Adrenal gland (tissue), 12 donors: ENCODE measurements around the gene RAPGEF2. TPM values are rescaled to one million over a fixed set of nuclear protein-coding genes. Genes with fewer than 3 reads are reported as not detected.

Experiments used
- DNase-seq, 7 donors: peaks; one replicate each; pipeline ENCODE4 v3.0.0-alpha.2; 2019 to 2020
- H3K27ac ChIP-seq, 5 donors: fragments of 200-600 bp; sonication (generic) in 4 of 5; 1 replicate in 3 of 5; 2 replicates in 2 of 5; pipeline versions ENCODE4 v1.5.1 to v1.8.0; 2016 to 2020; ENCODE audit warnings: mild to moderate bottlenecking in 1 of 5
- H3K27me3 ChIP-seq: fragments of 200-600 bp; 2 replicates; pipeline ENCODE4 v1.8.0; 2021
- H3K36me3 ChIP-seq, 2 donors: fragments of 200-600 bp; replicated peaks in 1 of 2; 1 replicate in 1 of 2; 2 replicates in 1 of 2; pipeline versions ENCODE4 v1.5.1 to v1.8.0; 2018 to 2022
- H3K4me1 ChIP-seq, 2 donors: fragments of 200-600 bp; replicated peaks in 1 of 2; 1 replicate in 1 of 2; 2 replicates in 1 of 2; pipeline versions ENCODE4 v1.5.1 to v1.8.0; 2018 to 2021
- H3K4me3 ChIP-seq, 4 donors: fragments of 200-600 bp; sonication (generic) in 3 of 4; one replicate each; pipeline ENCODE4 v1.5.1; 2016 to 2018
- H3K9me3 ChIP-seq, 3 donors: fragments of 200-600 bp; sonication (generic) in 1 of 3; replicated peaks in 1 of 3; 1 replicate in 2 of 3; 2 replicates in 1 of 3; pipeline versions ENCODE4 v1.5.1 to v1.8.0; 2016 to 2021
- POLR2A ChIP-seq, 2 donors: fragments of 450-650 bp; IDR thresholded peaks; one replicate each; pipeline ENCODE4 v1.6.1; 2017; ENCODE audit warnings: antibody characterized with exemption in 2 of 2, mild to moderate bottlenecking in 2 of 2, moderate library complexity in 1 of 2
- WGBS, 4 donors: extraction: QIAGEN DNeasy Blood & Tissue Kit in 2 of 4; methylation state at CpG; one replicate each; pipeline versions ENCODE4 v1.1.5 to v1.1.7; 2013 to 2017; 5-methylcytosine and 5-hydroxymethylcytosine counted together
- intact Hi-C, 2 donors: fragments of 100-400 bp; cut with DNase I; formaldehyde crosslinking; loops; one replicate each; pipeline versions ENCODE4 v1.14.1 to v1.15.0; 2022 to 2023
- polyA plus RNA-seq, 3 donors: library from polyadenylated mRNA; stranded (reverse); fragments of 200-250 nt in 2 of 3; fragments of 350-450 nt in 1 of 3; fragmentation: Illumina TruSeq in 1 of 3; extraction: RNeasy Lipid Tissue Mini Kit (QIAGEN cat#74804) in 1 of 3; gene quantifications; one replicate each; pipeline ENCODE4 v1.2.3, GENCODE V29; 2013 to 2014
- total RNA-seq, 9 donors: library from RNA; depleted of rRNA in 4 of 9; stranded (reverse); fragments of >200 nt in 4 of 9; fragments of 120-200 nt in 1 of 9; fragmentation: NEBNext Ultra II Directional in 1 of 9; extraction: Animal tissue kit (Norgen Biotek cat#: 25700) in 1 of 9; gene quantifications; one replicate each; pipeline versions ENCODE4 v1.1.0 to v1.2.4, GENCODE V29; 2013 to 2023
- TF ChIP-seq, protein P1 (sequence below), 6 experiments: fragments of 450-650 bp in 4 of 6; fragments of 200-600 bp in 2 of 6; sonication (generic) in 1 of 6; IDR thresholded peaks; 1 replicate in 5 of 6; 2 replicates in 1 of 6; pipeline versions ENCODE4 v1.5.1 to v1.8.0; 2016 to 2021; ENCODE audit warnings: antibody characterized with exemption in 6 of 6, mild to moderate bottlenecking in 2 of 6, moderate library complexity in 1 of 6
- donor health status: healthy with polysubstance abuse.
- donor health status: Bipolar disorder and iron deficiency.
- donor health status: DM: yes; HTN: yes; CAD: no.
- donor health status: DM: no; HTN: no; CAD: no.
- donor health status: DM: no; HTN: no; CAD: no.
- donor health status: DM: yes; HTN: yes; CAD: no.

RAPGEF2 gene
- total and polyA plus RNA-seq, 12 donors = 5.2 to 53.9 (median 25.3) TPM

DNA sequence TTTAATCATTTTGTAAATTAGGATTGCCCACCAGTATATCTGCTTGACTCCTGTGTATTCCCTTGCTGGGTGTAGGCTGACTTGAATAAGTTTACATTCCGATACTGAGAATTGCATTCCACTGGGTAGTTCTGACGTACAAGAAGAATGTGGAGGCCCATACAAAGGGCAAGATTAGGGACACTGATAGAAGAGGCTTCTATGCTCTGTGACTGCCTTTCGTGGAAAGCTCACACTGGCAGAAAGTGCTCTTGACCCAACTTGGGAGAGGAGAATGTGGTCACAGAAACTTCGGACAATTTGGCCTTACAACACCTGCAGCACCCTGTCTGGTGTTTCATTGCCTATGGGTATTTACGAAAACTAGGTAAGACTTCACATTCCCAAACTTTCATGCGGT, 126.3 kb downstream of the RAPGEF2 start:
- Histone ChIP-seq H3K9me3 (no peaks in the 10 kb centered on the region), H3K4me3 (no peak overlapping the region), H3K27me3 (no peaks in the 10 kb centered on the region), H3K36me3 (no peaks in the 10 kb centered on the region), H3K4me1 (peaks cover 10 to 25% of the 10 kb centered on the region in 2 donors), H3K27ac (no peak overlapping the region)
- intact Hi-C loops = no loop called here
- TF ChIP-seq POLR2A (IDR thresholded peaks at IDR 0.05) = no peak
- DNase-seq = no peak
- 77 to 89% (median 79%) methylated on average over 6 of the region's 6 CpGs for WGBS, 4 donors

DNA sequence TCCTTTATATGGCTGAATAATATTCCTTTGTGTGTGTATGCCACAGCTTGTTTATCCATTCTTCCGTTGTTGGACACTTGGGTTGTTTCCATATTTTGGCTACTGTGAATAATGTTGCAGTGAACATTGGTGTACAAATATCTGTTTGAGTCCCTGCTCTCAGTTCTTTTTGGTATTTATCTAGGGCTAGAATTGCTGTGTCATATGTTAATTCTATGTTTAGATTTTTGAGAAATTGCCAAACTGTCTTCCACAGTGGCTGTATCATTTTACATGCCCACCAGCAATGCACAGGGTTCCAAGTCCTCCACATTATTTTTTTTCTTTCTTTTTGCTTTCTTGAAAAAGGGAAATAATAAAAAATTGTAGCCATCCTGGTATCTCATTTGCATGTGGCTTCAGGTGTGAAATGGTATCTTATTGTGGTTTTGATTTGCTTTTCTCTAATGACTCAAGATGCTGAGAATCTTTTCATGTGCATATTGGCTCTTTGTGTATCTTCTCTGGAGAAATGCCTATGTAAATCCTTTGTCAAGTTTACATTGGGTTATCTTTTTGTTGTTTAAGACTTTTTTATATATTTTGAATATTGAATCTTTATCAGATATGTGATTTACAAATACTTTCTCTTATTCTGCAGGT, 129.7 kb downstream of the RAPGEF2 start:
- intact Hi-C loops = no loop called here
- H3K27ac ChIP-seq = no peak overlapping the region
- no peaks in the 10 kb centered on the region for H3K27me3 ChIP-seq
- no peak for DNase-seq
- H3K4me3 ChIP-seq = no peak overlapping the region
- no peak for TF ChIP-seq POLR2A (IDR thresholded peaks at IDR 0.05)
- TF ChIP-seq, protein P1, sequence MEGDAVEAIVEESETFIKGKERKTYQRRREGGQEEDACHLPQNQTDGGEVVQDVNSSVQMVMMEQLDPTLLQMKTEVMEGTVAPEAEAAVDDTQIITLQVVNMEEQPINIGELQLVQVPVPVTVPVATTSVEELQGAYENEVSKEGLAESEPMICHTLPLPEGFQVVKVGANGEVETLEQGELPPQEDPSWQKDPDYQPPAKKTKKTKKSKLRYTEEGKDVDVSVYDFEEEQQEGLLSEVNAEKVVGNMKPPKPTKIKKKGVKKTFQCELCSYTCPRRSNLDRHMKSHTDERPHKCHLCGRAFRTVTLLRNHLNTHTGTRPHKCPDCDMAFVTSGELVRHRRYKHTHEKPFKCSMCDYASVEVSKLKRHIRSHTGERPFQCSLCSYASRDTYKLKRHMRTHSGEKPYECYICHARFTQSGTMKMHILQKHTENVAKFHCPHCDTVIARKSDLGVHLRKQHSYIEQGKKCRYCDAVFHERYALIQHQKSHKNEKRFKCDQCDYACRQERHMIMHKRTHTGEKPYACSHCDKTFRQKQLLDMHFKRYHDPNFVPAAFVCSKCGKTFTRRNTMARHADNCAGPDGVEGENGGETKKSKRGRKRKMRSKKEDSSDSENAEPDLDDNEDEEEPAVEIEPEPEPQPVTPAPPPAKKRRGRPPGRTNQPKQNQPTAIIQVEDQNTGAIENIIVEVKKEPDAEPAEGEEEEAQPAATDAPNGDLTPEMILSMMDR (IDR thresholded peaks at IDR 0.05) = no peak
- whole genome bisulfite sequencing, 4 donors = 71 to 90% (median 85%) methylated on average over 1 of the region's 1 CpG
- H3K4me1 ChIP-seq = peaks cover 8 to 21% of the 10 kb centered on the region in 2 donors
- H3K9me3 ChIP-seq = no peaks in the 10 kb centered on the region
- no peaks in the 10 kb centered on the region for H3K36me3 ChIP-seq

DNA sequence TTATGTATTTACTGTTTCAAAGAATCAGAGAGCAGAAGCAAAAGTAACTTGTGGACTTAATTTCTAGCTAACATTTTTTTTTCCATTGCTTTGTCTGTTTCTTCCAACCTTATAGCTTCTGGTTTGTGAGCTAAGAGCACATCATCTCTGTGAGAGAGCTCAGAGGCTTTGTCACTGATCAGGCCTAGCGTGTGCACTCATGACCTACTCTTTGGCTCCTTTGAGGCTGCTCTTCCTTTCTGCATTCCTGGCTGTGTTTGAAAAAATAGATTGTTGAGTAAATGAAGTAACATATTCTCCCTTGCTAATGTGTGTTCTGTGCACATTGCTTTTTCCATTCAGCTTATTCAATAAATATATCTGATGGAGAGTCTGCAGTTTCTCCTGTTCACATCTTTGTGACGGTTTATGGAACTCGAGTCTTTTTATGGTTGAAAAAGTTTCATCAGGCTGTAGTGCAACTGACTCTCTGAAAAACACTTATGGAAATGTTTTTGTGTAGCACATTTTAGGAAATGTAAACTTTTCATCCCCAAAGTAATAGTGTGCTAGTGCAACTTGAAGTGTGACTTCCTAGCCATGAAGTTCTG, 133.0 kb downstream of the RAPGEF2 start:
- 86 to 95% (median 93%) methylated on average over 3 of the region's 3 CpGs for WGBS, 4 donors
- no peaks in the 10 kb centered on the region for H3K27me3 ChIP-seq
- no peak for TF ChIP-seq POLR2A (IDR thresholded peaks at IDR 0.05)
- TF ChIP-seq, protein P1 (IDR thresholded peaks at IDR 0.05) = no peak
- no peak overlapping the region for H3K4me3 ChIP-seq
- H3K36me3 ChIP-seq = no peaks in the 10 kb centered on the region
- DNase-seq = no peak
- H3K9me3 ChIP-seq = no peaks in the 10 kb centered on the region
- H3K4me1 ChIP-seq = peaks cover 6 to 28% of the 10 kb centered on the region in 2 donors
- no peak overlapping the region for H3K27ac ChIP-seq
- intact Hi-C loops = no loop called here

DNA sequence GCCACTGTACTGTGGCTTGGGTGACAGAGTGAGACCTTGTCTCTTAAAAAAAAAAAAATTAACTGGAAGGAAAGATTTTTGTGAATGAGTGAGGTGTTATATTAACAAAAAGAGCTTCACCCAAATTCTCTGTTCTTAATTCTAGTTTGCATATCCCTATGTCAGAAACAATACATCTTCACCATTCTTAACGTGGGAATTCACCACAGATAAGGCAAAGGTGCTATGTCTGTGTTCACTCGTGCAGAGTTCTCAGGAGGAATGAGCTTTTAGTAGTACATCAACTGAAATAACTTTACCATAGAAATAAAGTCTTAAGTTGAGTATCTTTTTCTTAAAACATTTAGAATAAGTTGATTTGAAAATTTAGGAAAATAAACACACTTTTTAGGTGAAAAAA, 135.1 kb downstream of the RAPGEF2 start:
- no peak overlapping the region for H3K27ac ChIP-seq

More for the DNA sequence above, 135.1 kb downstream of the RAPGEF2 start:
- Histone ChIP-seq H3K27me3 (no peaks in the 10 kb centered on the region), H3K4me1 (peaks cover 3 to 25% of the 10 kb centered on the region in 2 donors), H3K4me3 (no peak overlapping the region), H3K9me3 (no peaks in the 10 kb centered on the region), H3K36me3 (no peaks in the 10 kb centered on the region)
- no peak for DNase-seq
- 72 to 78% (median 76%) methylated on average over 2 of the region's 2 CpGs for WGBS, 4 donors
- TF ChIP-seq POLR2A (IDR thresholded peaks at IDR 0.05) = no peak
- TF ChIP-seq, protein P1 (IDR thresholded peaks at IDR 0.05) = no peak
- intact Hi-C loops = no loop called here
